GM11168 (cell line): Measurements from ENCODE around the gene HPS3.
"Not testable (repeated sequence)": the region's sequence is repeated elsewhere in the genome, so short reads cannot be mapped to it uniquely, and the experiment has no call there.

ENCODE experiments used
- in situ Hi-C: fragments of 300-500 bp; cut with MboI; formaldehyde crosslinking; loops from one replicate; pipeline ENCODE4 v1.12.0; 2022; ENCODE audit warnings: low sequenced_read_pairs; ENCODE audit not compliant: unreplicated experiment

Gene HPS3, protein sequence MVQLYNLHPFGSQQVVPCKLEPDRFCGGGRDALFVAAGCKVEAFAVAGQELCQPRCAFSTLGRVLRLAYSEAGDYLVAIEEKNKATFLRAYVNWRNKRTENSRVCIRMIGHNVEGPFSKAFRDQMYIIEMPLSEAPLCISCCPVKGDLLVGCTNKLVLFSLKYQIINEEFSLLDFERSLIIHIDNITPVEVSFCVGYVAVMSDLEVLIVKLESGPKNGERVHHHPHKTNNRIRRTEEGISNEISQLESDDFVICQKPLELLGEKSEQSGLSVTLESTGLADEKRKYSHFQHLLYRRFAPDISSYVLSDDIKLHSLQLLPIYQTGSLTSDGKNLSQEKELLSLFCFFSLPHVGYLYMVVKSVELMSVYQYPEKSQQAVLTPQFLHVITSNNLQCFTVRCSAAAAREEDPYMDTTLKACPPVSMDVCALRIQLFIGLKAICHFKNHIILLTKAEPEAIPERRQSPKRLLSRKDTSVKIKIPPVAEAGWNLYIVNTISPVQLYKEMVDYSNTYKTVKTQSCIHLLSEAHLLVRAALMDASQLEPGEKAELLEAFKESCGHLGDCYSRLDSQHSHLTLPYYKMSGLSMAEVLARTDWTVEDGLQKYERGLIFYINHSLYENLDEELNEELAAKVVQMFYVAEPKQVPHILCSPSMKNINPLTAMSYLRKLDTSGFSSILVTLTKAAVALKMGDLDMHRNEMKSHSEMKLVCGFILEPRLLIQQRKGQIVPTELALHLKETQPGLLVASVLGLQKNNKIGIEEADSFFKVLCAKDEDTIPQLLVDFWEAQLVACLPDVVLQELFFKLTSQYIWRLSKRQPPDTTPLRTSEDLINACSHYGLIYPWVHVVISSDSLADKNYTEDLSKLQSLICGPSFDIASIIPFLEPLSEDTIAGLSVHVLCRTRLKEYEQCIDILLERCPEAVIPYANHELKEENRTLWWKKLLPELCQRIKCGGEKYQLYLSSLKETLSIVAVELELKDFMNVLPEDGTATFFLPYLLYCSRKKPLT

DNA sequence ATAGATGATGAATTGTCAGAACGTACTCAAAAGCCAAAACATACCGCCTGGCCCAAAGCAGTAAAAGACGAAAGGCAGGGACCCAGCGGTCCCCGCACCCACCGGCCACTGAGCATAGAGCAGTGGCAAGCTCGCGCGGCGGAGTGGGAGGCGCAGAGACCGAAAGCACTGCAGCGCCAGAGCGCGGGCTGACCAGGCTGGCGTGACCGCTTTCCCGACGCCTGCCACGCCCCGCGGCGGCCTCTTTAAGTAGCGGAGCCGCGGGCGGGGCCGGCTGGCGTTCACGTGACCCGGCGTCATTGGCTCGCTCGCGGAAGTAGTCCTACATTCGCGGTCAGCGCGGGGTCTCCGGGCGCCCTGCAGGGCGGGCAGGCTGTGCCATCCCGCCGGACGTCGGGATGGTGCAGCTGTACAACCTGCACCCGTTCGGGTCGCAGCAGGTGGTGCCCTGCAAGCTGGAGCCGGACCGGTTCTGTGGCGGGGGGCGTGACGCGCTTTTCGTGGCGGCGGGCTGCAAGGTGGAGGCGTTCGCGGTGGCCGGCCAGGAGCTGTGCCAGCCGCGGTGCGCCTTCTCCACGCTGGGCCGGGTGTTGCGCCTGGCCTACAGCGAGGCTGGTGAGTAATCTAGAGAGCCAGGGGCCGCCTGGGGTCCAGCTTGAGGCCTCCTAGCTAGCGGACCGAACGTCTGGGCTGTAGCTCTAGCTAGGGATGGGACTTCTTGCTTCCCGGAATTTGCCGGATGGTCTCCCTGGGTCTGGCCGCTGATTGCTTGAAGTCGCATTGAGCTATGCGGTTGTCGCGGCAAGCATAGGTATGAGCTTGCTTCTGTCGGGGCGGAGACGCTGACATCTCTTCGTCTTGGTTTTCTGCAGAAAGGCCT, at the start of gene HPS3:
HPS3 (plus strand) TSS at position 313 of the 880 bp plus-strand sequence; CDS start at position 399, 86 bp downstream.
- in situ Hi-C loops, result no loop called here

DNA sequence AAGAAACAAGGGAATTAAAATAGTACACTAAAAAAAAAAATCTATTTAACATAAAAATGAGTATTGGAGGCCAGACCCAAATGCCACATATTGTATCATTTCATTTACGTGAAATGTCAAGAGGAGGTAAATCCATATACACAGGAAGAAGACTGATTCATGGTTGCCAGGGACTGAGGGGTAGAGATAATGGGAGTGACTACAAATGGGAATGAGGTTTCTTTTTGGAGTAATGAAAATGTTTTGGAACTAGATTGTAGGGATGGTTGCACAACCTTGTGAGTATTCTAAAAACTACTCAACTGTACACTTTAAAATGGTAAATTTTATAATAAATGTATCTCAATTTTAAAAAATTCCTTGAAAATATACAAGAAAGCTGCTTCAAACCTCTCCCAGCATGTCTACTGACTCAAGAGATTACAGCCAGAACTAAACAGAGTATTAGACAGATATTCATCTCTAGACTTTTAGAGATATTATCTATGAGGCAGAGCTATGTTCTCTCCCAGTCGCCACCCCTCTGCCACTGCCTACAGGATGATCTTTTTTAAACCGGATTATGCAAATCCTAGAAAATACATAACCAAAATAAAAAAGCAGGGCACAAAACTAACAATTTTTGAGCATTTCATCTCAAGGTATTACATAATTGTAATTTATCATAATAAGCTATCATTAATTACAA, 49.3 kb upstream of the HPS3 start:
- in situ Hi-C loops, result no loop called here

DNA sequence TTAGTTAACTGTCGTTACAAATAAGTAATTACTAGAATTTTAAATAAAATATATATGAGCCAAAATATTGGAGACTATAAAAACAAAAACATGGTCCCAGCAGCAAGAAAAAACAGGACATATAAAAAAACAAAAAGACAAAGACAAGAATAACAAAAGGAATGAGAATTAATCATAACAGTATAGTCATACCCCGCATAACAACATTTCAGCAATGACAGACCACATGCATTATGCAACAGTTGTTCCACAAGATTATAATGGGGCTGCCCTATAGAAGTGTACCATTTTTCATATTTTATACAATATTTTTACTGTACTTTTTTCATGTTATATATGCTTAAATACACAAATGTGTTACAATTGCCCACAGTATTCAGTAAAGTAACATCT, 48.7 kb upstream of the HPS3 start:
- in situ Hi-C loops, result no loop called here

DNA sequence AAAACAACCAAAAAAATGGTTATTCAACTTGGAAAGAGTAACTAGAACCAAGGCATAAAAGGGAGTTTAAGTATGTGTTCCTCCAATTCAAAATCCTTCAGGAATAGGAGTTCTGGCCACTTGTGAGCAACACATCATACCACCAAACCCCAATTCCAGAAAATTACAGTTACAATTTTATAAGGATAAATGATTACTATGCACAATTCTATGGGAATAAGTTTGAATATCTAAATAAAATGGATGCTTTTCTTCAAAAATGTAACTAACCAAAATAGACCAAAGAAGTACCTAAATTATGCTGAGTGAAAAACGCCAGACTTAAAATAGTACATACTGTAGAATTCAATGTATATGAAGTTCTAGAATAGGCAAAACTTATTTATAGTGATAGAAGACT, 47.7 kb upstream of the HPS3 start:
- in situ Hi-C loops, result no loop called here

DNA sequence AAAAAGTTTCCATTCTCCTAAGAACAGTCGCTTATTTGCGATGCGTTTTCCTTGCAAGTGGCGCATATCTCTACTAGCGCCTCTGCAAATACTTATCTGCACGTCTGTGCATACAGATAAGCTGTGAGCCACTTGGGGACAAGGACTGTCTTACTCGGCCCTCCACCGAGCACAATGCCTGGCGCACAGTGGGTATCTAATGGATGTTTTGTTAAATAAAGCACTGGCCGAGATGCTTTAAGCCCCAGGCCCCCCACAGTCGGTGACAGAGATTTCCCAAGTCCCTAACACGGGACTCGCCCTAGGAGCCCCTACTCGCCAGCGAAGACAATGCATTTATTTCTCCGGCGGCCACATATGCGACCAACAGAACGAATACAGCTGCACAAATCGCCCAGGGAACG, 43.6 kb upstream of the HPS3 start:
- in situ Hi-C loops, result no loop called here

DNA sequence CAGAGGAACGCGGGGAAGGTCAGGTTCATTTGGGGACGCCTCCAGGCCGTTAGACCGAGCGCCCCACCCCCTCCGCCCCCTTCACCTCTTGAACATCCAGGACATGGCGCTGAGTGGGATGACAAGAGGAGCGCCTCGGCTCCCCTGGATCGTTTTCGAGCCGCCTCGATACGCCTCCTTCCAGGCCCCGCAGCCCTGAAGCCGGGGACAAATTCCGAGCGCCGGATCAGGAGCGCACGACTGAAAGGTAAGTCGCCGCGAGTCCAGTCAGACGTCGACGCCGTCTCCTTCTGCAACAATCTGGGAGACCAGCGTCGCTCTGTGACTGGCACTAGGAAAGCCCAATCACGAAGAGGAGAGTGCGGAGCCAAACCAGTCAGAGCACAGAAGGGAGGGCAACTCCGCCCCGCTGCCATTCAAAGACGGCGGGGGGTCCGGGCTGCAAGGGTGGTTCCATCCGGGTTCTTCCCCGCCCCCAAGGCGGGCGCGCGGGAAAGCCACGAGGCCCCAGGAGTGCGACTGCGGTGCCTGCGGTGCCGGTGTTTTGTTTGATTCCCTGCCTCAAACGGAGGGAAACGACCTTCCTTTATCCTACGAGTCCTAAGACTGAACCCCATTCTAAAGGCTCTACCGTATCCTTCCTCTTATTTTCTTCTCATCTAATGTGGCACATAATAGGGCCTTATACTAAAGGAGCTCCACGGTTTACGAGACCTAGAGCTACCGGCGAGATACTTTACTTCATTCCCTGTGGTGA, 43.0 kb upstream of the HPS3 start, which contains the start of gene HLTF:
HLTF (minus strand) TSS at position 302 of the 757 bp plus-strand sequence; CDS start at position 105, 197 bp downstream.
- in situ Hi-C loops, result no loop called here

DNA sequence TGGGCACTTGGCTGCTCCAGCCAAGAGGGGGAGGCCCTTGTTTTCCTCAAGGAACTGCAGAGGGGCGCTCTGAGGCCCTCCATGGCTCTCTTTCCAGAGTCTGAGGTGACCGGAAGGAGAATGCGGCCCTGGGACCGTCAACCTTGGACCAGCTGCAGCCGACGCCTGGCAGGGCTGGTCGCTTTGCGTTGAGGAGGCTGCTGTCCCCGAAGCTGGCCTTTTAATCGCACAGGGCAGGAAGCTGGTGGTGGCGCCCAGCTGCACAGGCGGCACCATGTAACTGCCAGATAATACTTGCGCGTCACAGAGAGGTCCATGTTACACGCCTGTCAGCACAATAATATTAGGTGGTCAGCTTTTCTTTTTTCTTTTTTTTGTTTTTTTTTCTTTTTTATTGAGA, 42.2 kb upstream of the HPS3 start:
- in situ Hi-C loops, result no loop called here

DNA sequence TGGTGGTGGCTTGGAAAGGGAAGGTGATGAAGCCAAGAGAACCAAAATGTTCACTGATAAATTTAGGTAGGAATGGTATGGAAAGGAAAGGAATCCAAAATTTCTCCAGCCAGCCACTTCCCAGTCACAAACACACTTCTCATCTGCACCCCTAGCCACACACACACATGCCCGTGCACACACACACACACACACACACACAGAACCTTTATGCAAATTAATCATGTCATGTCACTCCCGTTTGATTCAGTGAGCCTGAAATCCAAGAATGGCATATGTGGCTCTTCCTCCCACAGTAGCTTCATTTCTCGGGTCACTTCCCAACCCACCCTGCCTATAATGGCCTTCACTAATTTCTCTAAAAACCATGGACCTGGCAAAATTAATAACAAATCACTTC, 40.0 kb upstream of the HPS3 start:
- in situ Hi-C loops, result no loop called here

DNA sequence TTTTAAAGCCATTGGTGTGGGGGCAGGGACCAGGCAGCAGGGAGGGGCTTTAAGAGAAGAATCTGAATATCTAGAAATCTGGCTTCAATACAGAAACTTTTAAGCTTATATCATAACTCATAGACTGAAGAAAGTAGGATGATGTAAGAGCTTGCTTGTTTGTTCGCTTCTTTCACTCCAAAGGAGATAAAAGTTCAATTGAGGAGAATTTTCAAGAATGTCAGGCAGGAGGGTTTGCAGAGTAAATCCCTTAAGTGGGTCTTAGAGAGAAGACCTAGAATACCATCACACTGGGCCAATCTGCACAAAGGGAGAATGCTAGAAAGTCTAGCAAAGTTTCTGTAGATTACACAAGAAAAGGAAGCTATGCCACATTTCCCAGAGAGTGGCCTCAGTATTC, 39.0 kb upstream of the HPS3 start:
- in situ Hi-C loops, result no loop called here

DNA sequence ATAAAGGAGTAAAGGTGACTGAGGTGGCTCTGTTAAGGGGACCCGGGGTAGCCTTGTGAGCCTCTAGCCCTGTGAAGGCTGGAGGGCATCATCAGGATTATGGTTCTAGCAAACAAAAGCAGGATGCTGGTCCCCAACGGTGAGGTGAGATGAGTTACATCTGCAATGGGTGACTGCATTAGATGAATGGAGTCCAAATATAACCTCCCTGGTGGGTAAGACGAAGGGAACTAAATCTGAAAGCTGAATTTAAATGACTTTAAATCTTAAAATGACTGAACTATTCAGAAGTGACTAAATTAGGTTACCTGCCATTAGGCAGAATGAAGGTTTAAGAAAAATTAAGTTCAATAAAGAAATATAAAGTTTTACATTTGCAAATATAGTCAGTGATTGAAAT, 38.5 kb upstream of the HPS3 start:
- in situ Hi-C loops, result no loop called here

DNA sequence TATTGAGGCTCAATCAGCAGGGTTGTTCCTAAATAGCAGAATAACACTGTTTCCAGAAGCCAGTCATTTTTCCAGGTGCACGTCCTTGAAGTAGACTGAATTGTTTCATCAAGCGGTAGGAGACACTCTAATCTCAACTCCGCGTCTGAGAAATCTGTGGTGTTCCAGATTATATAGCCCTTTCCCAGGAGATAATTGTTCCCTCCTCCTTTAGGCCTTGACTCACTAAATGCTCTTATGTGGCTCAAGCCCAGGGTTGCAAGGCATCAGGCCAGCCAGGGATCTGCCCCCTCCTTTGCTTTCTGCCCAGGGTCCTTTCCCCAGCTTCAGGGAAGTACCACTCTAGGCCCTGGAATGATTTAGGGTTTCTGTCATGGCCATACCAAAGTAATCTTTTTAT, 37.5 kb upstream of the HPS3 start:
- in situ Hi-C loops, result no loop called here

DNA sequence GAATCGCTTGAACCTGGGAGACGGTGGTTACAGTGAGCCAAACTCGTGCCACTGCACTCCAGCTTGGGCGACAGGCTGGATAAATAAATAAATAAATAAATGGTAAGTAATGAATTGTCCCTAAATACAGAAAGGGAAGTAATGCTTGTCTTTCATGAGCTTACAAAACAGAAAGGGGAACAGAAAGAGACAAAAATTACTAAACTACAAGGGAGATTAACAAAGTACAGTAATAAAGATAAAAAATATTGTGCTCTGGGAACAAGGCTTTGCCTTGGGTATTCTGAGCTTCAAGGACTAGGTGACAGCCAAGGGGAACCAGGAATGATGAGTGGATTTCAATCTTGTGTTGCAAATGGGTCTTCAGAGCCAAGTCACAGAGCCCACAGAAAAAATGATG, 34.0 kb upstream of the HPS3 start:
- in situ Hi-C loops, result no loop called here

DNA sequence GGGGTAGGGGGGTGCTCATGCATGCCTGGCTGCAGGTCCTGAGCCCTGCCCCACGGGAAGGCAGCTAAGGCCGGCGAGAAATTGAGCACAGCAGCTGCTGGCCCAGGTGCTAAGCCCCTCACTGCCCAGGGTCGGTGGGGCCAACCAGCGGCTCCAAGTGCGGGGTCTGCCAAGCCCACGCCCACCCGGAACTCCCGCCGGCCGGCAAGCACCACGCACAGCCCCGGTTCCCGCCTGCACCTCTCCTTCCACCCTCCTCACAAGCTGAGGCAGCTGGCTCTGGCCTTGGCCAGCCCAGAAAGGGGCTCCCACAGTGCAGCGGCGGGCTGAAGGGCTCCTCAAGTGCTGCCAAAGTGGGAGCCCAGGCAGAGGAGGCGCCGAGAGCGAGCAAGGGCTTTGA, 31.5 kb upstream of the HPS3 start:
- in situ Hi-C loops, result not testable (repeated sequence)

DNA sequence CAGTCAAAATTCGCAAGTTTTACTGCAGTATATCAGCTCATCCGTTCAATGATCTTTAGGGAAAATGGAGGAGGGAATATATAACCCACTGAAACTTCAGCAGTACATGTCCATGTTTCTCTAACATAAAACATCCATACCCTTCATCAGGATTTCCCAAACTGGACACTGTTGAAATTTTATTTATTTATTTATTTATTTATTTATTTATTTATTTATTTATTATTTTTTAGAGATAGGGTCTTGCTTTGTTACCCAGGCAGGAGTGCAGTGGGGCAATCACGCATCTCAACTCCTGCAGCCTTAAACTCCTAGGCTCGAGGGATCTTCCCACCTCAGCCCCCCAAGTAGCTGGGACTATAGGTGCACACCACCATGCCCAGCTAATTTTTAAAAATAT, 28.3 kb upstream of the HPS3 start:
- in situ Hi-C loops, result no loop called here

DNA sequence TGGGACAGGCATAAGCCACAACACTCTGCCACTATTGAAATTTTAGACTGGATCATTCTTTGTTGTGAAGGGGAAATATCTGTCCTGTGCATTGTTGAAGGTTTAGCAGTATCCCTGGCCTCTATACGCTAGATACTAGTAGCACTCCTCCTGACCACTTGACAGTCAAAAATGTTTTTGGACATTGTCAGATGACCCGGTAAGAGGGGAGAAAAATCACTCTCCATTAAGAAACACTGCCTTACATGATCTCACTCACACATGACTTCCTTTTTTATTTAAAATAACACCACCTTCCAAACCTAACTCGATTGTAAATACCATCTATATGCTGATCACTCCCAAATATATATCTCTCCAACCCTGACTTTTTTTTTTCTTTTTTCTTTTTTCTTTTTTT, 27.8 kb upstream of the HPS3 start:
- in situ Hi-C loops, result no loop called here

DNA sequence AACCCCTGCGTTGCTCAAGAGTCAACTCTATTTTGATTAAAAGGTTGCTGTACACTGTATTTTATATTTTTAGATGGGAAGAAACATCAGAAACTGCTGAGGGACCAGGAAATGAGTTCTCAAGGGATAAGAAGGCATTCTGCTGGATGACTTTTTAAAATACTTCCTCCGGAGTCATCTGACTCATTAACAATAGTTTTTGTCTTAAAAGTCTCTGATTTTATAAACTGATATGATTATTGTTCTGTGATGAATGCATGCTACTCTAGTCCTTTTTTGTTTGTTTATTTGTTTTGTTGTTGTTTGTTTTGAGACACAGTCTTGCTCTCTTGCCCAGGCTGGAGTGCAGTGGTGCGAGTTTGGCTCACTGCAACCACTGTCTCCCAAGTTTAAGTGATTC, 25.0 kb upstream of the HPS3 start:
- in situ Hi-C loops, result no loop called here

DNA sequence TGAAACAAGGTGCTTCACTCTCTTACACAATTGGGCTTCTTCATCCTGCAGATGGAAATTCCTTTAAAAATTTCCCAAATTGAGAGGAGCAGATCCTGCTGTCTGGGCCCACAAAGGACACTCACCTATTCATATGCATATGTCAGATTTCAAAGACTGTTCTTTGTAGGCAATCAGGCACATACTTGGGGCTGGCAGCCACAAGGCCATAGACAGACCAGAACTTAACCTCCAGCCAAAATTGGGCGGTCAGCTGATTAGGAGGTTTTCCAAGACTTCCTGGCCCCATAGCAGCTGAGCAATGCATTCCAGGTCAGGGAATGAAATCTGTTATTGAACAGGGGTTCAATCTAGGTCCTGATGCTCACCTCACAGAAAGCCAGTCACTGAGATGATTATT, 15.0 kb upstream of the HPS3 start:
- in situ Hi-C loops, result loop anchor here (10.0 kb wide), 1 partner anchor 160 kb away; no protein-coding TSS in a partner anchor

DNA sequence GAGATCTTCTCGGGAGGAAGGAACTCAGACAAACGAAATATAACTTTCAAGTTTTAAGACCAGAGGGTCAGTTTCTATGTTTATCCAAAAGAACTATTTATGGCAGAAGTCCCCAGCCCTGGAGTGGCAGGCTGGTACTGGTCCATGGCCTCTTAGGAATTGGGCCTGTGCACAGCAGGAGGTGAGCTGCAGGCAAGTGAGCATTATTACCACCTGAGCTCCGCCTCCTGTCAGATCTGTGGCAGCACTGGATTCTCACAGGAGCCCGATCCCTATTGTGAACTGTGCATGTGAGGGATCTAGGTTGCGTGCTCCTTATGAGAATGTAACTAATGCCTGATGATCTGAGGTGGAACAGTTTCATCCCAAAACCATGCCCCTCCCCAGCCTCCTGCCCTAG, 14.3 kb upstream of the HPS3 start:
- in situ Hi-C loops, result loop anchor here (5.0 to 10.0 kb wide), 2 partner anchors 157 to 160 kb away; no protein-coding TSS in a partner anchor

DNA sequence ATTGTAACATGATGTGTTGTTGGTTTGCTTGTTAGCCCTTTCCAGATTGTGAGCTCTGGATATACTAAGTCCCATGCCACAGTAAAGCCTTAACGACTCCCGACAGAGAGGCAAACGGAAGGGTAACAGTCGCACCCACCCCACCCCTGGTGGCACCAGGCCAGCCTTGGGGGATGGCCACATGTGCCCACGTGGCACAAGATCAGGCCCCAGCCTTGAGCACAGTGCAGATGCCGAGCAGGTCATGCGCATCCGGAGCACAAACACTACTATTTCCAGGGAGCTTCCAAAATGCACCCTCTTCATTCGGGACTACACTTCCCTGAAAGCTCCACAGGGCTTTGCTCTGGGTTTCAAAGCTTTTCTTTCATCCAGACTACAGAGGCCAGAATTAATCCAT, 10.7 kb upstream of the HPS3 start:
- in situ Hi-C loops, result loop anchor here (5.0 to 10.0 kb wide), 2 partner anchors 154 to 164 kb away; no protein-coding TSS in a partner anchor
